HG02610 (cell line): Measurements from ENCODE around the gene DCTN5.

Experiments used
- ATAC-seq: cut with Tn5 transposase; IDR thresholded peaks from one replicate; pipeline ENCODE4 v1.9.1; 2021; ENCODE audit warnings: mild to moderate bottlenecking, moderate library complexity; ENCODE audit not compliant: unreplicated experiment

DCTN5 gene

DNA sequence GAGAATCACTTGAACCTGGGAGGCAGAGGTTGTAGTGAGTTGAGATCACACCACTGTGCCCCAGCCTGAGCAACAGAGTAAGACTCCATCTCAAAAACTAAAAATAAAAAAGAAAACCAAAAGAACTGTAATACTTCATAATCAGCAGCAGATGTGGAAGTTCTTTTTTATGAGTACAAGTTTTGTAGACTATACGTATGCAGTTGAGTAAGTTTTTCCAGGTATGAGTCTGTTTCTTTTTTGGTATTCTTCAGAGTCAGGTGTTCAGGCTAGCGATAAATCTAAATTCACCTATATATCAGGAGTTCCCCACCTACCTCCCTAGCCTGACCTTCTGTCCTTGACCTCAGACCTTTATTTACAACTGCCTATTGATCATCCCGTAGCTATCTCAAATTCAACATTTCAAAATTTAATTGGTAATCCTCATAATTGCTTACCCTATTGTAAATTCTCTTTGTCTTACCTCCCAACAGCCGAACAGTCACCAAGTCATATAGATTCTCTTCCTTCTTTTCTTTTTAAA is 10.7 kb downstream of the DCTN5 start:
- ATAC-seq: peak; percentile 72

DNA sequence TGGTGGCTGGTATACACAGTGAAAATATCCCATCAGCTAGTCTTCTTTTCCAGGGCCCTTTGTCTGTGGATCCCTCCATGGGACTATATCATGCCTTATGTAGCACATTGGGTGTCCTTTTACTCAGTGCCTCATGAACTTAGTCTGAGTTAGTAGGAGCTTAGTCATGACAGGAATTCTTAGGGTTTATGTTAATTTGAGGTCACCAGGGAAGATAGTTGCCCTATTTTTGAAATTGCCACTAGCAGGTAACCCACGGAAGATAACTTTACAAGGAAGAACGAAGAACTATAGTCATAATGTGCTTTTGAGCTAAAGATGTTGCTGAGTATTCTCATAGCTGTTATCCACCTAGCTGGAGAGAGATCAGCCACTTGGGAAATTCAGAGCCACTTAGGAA is 22.7 kb downstream of the DCTN5 start:
- peak; percentile 83 for ATAC-seq

DNA sequence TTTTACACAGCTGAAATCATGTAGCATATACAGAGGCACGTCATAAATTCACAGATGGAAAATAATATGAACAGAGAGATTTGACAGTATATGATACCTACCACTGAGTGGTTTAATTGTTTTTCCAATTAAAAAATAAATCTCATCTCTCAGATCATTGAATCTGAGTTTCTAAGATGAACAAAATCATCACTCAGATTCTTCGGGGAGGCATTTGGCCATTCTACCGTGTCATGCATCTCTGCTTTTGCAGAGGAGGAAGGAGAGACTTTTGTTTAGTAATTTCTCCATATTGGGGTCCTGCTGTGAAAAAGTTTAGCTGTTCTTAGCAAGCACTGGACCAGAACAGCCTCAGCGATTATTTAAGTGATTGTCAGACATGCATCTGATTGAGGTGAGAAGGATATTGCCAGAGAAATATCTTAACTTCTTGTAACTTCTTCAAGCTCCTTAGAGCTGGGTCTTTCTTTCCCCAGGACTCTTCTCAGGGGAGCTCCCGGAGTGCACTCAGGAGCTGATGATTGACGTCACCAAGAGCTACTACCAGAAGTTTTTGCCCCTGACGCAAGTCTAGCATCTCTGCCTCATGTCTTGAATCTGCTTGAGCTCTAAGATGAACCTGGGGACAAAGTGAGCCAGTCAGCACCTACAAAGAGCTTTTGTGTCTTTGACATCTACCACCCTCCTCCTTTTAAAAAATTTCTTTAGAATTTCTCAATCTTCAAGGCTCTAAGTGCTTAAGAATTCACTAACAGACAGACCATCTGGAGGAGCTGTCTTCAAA is 25.5 kb downstream of the DCTN5 start:
- no peak for ATAC-seq

DNA sequence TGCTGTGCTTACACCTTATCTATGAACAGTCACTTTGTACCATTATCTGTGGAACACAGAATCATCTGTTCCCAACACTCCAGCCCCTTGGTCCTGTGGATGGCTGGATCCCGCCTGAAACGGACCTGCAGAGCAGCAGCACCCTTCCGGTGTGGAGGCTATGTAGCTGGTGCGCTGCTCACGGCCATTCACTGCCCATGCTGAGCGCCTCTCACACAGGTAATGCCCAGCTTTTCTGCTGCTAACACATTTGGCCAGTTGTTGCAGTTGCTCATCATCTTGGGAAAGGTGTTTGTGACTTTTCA is 26.0 kb downstream of the DCTN5 start:
- no peak for ATAC-seq

DNA sequence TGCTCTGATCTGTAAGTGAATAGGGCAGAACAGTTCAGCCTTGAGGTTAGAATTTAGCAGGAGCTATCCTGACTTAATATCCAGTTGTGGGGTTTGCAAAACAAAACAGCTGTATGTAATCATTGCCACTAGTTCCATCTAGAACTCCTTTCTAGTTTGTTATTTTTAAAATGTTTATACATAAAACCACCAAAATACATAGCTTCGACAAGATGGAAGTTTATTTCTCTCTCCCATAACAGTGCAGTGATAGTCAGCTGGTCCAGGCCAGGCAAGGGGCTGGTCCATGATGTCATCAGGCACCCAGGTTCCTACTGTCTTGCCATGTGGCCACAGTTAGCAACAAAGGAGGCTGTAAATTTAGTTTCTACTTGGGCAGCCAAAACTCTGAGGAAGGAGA is 27.0 kb downstream of the DCTN5 start:
- no peak for ATAC-seq

DNA sequence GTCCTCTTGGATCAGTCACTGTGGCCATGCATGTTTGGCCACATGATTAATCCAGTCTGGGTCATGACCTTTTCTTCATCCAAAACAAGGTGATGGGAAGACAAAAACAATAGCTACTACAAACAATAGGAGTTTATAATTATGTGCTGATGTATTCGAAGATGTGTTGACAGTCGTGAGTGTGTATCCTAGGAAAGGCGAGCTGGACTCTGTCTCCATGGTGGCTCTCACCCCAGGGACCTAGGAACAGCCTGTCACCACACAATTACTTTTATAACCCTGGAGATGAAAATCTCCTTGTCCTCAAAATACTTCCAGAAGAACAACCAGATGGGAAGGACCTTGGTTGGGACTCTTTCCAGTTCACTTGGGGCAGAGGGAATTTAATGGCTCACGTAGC is 27.6 kb downstream of the DCTN5 start:
- ATAC-seq: no peak

DNA sequence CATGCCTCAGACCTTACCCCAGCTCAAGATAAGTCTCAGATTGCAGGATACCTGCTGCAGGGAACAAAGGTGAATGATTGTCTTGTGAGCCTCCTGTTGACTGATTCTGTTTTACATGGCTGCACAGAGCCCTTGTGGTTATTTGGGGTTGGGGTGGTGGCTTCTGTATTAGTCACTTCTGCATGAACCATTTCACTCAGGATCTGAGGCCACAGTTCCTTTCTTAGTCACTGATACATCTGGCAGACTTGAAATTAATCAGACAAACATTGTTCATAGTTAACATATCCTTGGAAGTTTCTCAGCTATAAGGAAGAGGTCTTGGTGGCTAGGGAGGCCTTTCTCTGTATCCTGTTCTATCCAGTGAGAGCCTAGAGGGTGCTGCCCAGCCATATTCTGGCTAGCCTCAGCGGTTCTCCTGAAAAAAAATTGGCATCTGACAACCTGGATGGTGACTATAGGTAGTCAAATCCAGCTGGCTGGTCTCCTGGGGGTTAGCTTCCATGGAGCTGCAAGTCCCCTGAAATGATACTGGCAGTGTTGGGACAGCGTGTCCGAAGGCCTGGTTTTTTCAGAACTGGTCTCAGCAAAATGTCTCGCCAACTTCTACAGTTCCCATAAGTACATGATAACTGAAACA is 29.0 kb downstream of the DCTN5 start:
- peak; percentile 98 for ATAC-seq

DNA sequence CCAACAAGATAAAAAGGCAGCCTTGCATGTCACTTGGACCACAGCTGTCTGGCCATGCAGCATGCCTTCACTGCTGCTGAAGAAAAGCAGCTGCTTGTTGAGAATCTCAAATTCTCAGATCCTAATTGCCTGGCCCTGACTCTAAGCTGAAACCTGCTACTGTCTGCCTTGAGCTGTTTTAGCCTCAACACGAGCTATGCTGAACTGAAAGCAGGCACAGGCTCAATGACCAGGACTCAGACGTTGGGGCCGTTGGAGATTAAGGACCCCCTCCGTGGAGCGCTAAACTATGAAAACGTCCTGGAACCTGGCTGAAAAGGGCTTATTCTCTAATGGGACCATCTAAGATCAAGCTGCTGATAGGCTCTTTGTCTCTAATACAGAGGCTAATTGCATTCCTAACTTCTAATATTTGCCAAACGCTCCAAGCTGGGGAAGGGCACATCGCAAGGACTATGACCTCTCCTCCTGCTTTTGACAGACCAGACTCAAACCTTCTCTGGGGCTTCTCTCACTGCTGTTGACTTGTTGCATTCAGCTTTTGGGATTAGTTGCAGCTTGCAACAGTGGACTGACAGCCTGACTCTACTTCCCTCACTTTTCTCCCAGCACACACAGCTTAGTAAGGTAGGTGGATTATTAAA is 32.8 kb downstream of the DCTN5 start:
- ATAC-seq: no peak

DNA sequence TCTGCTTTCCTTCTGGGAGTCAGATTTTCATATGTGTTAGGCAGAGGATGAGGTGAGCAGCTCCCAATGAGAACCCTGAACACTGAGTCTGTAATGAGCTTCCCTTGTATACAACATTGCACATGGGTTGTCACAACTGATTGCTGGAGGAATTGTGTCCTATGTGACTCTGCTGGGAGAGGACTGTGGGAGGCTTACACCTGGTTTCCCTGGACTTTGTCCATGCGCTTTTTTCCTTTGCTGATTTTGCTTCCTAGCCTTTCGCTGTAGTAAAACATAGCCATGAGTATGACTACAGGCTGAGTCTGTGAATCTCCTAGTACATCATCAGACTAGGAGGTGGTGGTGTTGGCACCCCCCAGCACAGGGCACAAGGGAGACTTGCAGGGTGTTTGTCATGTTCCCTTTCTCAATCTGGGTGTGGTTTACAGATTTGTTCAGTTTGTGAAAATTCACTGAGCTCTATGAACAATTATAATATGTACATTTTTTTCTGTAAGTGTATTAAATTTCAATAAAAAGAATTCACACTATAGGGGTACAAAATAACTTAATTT is 35.7 kb downstream of the DCTN5 start:
- ATAC-seq: no peak

DNA sequence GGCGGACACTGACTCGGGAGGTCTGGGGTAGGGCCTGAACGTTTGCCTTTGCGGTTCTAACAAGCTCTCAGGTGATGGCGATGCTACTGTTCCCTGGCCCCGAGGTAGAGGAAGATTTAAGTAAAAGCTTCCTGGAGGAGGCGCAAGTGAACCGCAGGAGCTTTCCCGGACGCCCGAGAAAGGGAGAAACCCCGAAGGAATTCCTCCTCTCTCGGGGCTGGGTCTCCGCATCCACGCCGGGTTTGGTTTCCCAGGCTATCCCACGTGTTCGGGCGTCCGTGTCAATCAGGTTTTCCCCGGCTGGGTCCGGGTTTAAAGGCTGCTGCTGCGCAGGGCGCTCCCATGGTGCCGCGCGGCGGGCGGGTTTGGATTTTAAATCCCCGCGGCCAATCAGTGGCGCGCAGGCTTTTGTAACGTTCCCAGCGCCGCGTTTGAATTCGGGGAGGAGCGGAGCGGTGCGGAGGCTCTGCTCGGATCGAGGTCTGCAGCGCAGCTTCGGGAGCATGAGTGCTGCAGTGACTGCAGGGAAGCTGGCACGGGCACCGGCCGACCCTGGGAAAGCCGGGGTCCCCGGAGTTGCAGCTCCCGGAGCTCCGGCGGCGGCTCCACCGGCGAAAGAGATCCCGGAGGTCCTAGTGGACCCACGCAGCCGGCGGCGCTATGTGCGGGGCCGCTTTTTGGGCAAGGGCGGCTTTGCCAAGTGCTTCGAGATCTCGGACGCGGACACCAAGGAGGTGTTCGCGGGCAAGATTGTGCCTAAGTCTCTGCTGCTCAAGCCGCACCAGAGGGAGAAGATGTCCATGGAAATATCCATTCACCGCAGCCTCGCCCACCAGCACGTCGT is 37.4 kb downstream of the DCTN5 start, which contains the start of gene PLK1:
Gene PLK1, plus strand, starts transcription at position 460 of the 844 bp plus-strand sequence. Its CDS starts 44 bp downstream, at position 504.
- peak; percentile 85 for ATAC-seq

DNA sequence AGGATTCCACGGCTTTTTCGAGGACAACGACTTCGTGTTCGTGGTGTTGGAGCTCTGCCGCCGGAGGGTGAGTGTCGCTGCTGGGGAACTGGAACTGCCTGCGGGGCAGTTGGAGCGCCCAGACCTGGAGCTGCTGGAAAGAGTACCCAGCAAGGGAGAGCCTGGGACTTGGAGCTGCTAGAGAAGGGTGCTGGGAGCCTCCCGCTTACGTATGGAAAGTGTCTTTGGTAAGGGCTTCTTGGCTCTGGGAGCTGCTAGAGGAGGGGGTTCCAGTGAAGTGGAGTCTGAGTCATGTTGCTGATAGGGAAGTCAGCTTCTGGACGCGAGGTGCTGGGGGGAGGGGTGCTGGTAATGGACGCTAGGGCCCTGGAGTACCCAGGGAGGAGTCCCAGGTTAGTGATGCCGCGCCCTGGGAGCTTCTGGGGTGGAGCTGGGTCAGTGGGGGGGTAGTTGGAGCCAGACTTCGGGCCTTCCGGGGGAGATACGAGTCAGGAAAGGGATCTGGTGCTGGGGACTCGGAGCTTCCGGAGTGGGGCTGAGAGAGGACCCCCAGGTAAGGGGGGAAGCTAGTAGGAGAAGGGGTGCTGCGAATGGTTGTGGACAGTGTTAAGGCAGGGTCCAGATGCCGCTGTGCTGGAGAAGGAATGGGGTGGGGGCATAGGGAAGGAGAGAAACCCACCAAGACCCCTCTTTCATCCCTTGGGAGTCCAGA is 38.2 kb downstream of the DCTN5 start:
- ATAC-seq: no peak

DNA sequence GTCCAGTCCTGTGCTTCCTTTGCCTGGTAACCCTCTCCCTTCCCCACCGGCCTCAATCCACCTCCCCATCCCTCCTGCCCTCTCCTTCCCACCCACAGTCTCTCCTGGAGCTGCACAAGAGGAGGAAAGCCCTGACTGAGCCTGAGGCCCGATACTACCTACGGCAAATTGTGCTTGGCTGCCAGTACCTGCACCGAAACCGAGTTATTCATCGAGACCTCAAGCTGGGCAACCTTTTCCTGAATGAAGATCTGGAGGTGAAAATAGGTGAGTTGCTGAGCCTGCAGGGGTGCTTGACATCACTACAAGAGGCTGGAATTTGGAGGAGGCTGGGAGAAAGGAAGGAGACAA is 38.7 kb downstream of the DCTN5 start:
- no peak for ATAC-seq

DNA sequence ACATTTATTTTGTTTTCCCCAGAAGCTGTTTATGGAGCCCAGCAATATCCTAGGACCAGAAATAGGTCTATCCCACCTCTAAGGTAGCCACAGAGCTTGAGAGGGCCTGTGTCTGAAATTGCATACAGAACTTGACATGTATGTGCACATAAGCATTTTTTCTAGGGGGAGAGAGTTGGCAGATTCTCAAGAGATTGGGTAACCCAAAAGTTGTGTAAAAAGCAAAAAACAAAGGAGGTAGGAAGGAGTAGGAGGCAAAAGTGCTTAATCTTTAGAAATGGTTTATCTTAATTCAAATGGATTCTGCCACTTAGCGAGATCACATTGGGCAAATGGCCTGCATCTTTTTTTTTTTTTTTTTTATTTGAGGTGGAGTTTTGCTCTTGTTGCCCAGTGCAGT is 40.9 kb downstream of the DCTN5 start:
- no peak for ATAC-seq

DNA sequence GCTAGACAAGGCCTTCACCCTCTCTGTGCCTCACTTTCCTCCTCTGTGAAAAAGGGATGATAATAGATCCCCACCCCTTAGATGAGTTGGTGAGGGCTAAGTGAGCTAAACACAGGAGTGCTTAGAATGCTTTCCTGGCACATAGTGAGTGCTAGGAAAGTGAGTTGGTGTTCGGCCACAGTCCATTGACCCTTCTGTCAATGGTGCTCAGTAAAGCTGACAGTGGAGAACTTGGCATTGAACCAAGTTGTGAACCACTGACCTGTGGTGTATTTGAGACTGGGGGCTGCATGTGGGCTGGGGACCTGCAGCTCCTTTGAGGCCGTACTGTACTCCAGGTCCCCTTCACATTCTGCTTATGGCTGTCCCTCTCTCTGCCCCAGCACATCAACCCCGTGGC is 42.2 kb downstream of the DCTN5 start:
- no peak for ATAC-seq

DNA sequence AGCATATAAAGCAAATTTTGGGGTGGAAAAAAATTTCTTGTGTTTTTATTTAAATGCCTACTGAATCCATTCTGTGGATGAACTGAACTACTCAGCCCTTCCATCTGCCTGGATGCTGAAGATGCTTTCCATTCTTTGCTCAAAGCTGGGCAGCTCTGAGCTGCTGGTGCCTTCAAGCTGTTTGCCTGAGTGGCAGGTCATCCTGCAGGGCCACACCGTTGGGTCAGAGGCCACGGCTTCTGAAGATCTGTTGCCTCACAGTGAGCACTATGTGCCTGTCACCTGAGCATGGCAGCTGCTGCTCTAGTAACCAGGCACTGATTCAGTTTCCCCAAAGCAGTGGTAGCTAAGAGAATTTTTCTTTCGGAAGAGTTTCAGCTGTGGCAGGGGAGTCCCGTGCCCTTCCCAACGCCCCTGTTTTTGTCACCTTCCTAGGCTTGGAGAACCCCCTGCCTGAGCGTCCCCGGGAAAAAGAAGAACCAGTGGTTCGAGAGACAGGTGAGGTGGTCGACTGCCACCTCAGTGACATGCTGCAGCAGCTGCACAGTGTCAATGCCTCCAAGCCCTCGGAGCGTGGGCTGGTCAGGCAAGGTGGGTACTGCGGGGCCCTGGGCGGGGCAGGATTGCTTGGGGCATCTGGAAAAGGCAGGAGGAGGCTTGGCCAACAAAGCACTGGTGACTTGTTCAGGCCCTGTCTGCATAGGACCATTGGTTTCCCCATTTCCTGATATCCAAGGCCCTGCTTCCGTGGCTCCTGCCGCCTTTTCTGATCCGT is 46.0 kb downstream of the DCTN5 start:
- no peak for ATAC-seq

DNA sequence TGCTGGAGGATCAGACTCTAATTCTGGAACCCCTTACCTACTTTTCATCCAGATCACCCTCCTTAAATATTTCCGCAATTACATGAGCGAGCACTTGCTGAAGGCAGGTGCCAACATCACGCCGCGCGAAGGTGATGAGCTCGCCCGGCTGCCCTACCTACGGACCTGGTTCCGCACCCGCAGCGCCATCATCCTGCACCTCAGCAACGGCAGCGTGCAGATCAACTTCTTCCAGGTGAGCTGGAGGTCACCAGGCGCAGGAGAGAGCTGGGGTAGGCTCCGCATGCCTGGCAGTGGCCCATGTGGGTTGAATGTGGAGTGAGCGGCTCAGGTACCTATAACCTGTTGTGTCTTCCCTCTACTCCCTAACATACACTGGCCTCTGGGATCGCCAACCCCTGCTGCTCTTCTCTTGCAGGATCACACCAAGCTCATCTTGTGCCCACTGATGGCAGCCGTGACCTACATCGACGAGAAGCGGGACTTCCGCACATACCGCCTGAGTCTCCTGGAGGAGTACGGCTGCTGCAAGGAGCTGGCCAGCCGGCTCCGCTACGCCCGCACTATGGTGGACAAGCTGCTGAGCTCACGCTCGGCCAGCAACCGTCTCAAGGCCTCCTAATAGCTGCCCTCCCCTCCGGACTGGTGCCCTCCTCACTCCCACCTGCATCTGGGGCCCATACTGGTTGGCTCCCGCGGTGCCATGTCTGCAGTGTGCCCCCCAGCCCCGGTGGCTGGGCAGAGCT is 48.3 kb downstream of the DCTN5 start:
- no peak for ATAC-seq

DNA sequence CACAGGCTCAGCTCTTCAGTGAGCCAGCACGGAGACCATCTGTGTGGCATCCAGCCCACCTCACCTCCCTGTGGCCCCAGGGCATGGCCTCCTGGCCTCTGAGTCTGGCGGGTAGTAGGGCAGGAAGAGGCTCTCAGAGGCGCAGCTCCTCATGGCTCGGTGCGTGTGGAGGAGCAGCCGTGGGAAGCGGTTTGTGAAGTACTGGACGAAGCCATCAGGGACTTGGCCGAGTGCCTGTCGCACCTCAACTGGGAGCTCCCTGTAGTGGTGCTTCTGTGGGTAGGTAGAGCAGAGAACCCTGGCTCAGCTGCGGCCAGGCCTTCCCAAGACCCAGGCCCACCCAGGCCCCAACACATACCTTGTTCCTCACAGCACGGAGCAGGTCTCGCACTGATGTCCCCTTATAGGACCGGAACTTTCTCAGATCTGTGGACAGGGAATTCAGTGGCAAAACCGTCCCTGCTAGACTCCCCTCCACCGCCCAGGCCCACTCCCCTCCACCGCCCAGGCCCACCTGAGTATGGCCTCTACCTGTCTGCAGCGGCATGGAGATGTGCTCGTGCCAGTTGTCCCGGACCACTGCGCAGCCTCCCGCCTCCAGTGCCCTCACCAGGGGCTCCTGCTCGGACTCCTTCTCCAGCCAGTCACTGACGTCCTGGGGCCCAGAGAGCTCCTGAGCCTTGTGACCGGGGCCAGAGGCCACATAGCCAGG is 49.7 kb downstream of the DCTN5 start:
- no peak for ATAC-seq
